NCI-H82 (cell line): ENCODE results near the gene PHF12.
"Not testable (repeated sequence)": the region's sequence is repeated elsewhere in the genome, so short reads cannot be mapped to it uniquely, and the experiment has no call there.

Experiments
- DNase-seq: peaks from one replicate; lab custom pipeline; 2025; lab: John Stamatoyannopoulos, UW

PHF12 gene

DNA sequence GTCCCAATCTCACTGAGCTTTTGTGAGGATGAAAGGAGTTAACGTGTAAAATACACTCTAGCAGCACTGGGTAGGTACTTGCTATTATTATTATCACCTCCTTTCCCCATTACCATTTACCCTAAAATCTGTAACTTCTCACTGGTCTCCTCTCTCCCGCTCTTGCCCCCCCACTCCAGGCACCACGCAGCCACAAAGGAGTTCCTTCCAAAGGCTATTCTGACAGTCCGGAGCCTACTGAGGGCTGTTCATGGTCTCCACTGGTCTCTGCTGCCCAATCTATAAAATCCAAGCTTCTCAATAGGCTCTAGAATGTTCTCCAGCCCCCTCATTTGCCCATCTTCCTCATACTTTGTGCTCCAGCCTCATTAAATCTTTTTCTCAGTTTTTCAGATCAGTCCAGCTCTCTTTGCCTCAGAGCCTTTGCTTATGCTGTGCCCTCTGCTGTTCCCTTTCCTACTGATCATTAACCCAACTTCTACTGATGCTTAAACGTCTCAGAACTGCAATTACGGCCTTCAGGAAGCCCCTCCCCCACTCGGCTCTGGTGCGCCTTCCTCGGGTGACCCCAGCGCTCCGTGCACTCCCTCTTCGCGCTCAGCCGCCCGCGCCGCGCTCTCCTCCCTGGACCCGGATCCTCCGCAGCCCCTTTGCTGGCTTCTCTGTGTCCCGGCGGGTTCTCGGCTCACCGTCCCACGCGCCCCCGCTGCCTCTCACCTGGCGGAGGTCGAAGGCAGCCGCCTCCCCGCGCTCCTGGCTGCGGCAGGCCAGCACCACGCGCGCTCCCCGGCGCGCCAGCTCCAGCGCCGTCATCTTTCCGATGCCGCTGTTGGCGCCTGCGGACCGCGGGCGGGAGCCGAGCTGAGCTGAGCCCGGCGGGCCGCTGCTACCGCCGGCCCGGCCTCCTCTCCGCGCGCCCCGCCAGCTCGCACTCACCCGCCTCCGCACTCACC, 49.2 kb downstream of the PHF12 start:
- peak; percentile 80 for DNase-seq

GRCh38 chr17:28900986-28901726, 50.2 kb downstream of the PHF12 start:
- DNase-seq = no peak

GRCh38 chr17:28899212-28899815, 52.0 kb downstream of the PHF12 start:
- DNase-seq = no peak

- DNase-seq = no peak
Observed at GRCh38 chr17:28898527-28898955, 52.8 kb downstream of the PHF12 start.

- DNase-seq = no peak
Observed at GRCh38 chr17:28897769-28898526, 53.4 kb downstream of the PHF12 start.

DNA sequence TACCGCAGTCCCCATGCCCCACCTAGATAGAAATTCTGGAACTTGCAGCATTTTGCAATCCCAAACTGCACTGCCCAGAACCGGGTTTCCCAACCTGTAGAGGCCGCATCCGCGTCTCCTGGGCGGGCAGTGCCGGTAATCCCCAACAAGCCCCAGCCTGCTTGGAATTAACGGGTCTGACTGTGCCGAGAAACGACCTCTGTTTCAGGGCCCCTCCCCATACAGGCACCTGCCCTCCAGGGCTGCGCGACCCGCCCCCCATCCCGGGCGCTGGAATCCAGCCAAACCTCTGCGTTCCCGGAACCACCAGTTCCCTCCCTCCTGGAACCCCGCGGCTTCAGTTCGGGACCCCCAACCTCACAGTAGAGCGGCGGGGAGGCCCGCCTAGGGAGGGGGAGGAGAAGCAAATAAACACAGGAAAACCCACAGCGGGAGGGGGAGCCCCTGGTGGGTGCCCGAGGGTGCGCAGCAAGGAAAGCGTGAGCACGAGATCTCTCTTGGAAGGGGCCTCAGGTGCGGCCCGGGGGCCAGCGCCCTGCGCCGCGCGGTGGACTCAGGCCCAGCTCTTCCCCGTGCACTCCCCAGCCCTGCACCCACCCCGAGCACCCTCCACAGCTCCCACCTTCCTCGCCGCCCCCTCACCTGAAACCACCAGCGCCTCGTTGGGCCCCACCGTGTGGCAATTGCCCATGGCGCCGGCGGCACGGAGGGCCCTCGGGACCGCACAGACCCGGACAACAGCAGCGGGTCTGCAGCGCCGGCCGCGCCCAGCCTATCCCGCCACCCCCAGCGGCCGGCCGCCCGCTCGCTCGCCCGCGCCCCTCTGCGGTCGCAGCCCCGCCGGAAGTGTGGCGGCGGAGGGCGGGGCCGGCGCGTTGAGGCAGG, 54.2 kb downstream of the PHF12 start, which contains the start of gene FLOT2:
Gene FLOT2, minus strand, starts transcription at position 850 of the 885 bp plus-strand sequence. Its CDS starts 159 bp downstream, at position 691.
- peak; percentile 89 for DNase-seq

DNA sequence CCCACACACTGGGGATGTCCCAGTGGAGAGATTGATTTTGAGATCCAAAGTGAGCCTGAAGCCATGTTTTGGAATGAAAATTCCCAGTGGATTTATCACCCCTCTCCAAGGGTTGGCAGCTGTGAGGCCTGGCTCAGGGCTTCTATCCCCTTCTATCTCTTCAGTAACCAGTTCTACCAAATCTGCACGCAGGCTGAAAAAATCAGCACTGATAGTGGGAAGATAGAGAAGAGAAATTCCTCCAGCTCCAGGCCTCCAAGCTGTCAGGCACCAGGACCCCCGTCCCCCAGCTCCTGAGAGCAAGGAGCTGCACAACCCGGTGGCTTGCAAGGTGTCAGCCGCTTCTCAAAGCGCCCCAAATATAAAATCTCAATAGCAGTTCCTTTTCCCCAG, 54.8 kb downstream of the PHF12 start:
- peak; percentile 58 for DNase-seq

GRCh38 chr17:28895794-28896447, 55.4 kb downstream of the PHF12 start:
- DNase-seq = peak; percentile 27

DNA sequence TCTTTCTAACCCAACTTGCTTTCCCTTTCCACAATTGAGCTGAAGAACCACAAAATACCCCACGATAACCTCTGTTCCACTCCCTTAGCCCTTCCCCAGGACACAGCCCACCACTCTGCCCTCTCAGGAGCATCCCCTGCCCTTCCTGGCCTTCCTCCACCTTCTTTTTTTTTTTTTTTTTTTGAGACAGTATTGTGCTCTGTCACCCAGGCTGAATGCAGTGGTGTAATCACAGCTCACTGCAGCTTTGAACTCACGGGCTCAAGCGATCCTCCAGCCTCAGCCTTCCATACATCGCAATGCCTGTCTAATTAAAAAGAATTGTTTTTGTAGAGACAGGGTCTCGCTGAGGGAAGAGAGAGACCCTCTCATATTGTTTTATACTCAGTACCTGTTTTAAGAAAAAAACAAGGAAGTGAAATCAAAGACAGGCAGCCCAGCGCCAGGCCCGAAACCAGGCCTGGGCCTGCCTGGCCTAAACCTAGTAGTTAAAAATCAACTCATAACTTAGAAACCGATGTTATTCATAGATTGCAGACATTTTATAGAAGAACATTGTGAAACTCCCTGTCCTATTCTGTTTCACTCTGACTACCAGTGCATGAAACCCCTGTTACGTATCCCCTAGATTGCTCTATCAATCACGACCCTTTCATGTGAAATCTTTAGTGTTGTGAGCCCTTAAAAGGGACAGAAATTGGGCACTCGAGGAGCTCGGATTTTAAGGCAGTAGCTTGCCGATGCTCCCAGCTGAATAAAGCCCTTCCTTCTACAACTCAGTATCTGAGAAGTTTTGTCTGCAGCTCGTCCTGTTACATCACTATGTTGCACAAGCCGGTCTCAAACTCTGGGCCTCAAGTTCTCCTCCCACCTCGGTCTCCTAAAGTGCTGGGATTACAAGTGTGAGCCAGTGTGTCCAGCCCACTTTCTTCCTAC, 57.8 kb downstream of the PHF12 start:
- DNase-seq = not testable (repeated sequence)

- DNase-seq = no peak
Observed at GRCh38 chr17:28892024-28892423, 59.3 kb downstream of the PHF12 start.

DNA sequence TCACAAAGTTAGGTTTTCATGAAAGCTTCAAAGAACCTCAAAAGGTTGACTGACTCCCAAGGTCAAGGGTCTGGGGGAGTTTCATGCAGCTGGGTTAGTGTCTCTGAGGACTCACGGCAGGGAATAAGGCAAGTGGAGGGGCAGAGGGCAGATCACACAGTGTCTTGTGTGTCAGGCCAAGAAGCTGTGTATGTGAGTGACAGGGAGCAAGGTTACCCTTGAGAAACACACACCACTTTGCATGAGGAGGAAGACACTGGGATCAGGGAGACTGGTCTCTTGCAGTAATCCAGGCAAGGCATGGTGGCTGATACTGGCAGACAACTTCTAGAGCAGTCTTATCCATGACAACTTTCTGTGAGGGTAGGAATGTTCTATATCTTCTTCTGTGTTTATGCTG, 60.1 kb downstream of the PHF12 start:
- DNase-seq = no peak

DNA sequence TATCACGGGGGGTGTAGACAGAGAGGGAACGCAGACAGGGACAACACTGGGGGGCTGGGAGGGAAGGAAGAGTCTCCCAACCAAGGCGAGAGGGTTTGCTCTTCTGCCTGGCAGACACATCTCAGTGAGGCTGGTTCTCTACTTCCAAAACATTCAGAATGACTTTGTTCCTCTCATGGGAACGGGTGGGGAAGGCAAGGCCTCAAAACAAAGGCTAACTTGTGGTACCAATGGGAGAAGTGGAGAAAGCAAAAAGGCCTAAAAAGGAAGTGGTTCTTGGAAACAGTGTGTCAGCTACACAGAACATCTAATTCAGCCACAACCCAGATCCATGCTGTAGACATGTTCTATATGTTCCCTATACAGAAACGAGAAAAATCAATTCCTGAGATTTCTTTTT, 61.3 kb downstream of the PHF12 start:
- DNase-seq = no peak

DNA sequence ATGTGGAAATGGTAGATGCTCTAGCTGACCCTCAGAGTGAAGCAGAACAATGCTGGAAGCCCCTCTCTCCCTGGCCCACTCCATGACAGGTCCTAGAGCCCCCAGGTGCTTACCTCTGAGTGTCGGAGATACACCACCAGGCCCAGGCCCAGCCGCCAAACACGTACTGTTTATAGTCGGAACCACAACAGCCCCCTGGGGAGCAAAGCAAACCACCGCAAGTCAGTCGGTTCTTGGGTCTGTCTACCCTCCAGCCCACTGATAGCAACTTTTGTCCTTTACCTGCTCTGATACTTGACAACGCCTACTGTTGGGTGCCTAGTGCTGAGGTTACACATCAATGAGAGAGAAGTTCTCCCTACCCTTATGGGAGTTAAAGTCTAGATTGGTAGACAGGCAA, 62.5 kb downstream of the PHF12 start:
- DNase-seq = no peak

- no peak for DNase-seq
Observed at GRCh38 chr17:28887871-28888471, 63.3 kb downstream of the PHF12 start.

DNA sequence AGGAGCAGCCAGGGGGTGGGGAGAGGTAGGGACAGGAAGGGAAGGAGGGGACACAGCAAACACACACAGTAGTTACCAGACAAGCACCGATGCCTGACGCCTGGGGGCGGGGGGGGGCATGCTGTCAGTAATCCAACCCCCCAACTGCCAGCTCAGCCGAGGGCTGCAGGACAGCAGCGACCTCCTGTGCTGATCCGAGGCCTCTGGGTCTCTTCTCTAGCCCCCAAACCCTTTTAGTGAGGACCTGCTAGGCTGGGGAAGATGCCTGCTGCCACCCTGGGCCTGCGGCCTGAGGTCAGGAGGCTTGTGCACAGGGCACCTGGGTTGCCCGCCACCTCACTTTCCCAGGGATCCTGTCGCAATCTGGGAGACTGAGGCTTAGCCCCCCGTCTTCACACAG, 65.4 kb downstream of the PHF12 start:
- no peak for DNase-seq

DNA sequence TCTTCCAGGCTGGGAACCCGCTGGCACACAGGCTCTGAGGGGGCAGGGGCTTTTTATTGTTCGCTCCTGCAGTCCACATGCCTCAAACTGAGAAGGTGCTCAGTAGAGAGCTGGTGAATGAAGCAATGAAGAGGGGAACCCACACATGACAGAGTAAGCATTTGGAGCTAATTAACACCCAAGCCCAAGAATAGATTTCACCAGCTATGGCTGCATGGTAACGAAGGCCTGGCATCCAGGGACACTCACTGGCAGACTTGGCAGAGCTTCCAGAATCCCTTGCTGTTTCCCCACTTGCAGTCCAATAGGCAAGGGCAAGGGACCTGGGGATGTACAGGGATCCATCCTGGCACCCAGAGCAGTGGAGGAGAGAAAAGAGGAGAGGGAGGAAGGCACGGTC, 66.0 kb downstream of the PHF12 start:
- DNase-seq = no peak

DNA sequence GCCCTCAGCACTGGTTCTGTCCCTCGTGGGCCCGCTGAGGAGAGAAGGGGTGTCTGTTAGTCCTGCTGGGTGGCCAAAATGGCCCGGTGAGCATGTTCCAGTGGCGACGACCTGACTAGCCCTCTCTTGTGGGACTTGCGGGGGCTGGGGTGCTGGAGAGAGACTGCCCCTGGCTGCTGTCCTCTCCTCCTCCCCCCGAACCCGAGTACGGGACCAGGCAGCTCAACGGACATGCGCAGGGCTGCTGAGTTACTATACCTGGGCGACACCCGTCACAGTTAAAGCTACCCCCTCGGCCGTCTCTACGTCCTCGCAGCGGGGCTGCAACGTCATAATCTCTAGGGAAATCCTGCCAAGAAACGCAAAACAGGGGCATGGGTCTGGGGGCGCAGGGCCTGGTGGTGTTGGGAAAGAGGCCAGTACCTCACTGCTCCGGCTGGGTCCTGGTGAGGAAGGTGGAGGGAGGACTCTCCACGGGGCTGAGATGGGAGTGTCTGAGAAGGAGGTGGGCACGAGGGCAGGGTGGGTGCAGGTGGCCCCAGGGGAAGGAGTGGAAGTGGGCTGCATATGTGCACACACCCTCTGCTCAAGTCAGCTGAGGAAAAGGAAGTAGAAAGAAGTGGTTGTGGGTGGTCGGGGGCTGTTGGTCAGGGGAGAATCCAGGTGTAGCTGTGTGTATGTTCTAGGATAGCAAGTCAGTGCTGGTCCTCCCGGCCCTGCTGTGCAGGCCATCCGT, 67.2 kb downstream of the PHF12 start:
- no peak for DNase-seq
